Stimulated activated CD4-positive, alpha-beta T cell treated with anti-CD3 and anti-CD28 coated beads, Interleukin-12 subunit alpha, Interleukin-12 subunit beta, amount 100 ng/mL, for 4 hours (primary cell): ENCODE data around the gene FHL5.
"Not testable (repeated sequence)": the region's sequence is repeated elsewhere in the genome, so short reads cannot be mapped to it uniquely, and the experiment has no call there.

Experiments
- DNase-seq: peaks from one replicate; pipeline ENCODE4 v3.0.0-alpha.2; 2020

FHL5 gene

GRCh38 chr6:96562886-96563285 lies at the start of gene FHL5:
Gene FHL5, plus strand, starts transcription at chr6:96563128. Its CDS starts 40,486 bp downstream, at chr6:96603614.
- no peak for DNase-seq

GRCh38 chr6:96520171-96521115 lies 42.5 kb upstream of the FHL5 start:
- no peak for DNase-seq

- DNase-seq = no peak
Observed at GRCh38 chr6:96521306-96521643, 41.7 kb upstream of the FHL5 start.

- DNase-seq = peak; percentile 90
Observed at GRCh38 chr6:96521644-96522464, 41.1 kb upstream of the FHL5 start, which contains the start of gene UFL1. Gene UFL1, plus strand, starts transcription at chr6:96521806. Its CDS starts 68 bp downstream, at chr6:96521874.

- DNase-seq = no peak
Observed at GRCh38 chr6:96522465-96523009, 40.4 kb upstream of the FHL5 start.

GRCh38 chr6:96528193-96528592 lies 34.7 kb upstream of the FHL5 start:
- DNase-seq = no peak

- no peak for DNase-seq
Observed at GRCh38 chr6:96532399-96532798, 30.5 kb upstream of the FHL5 start.

GRCh38 chr6:96537726-96538125 lies 25.2 kb upstream of the FHL5 start:
- DNase-seq = no peak

GRCh38 chr6:96542702-96543101 lies 20.2 kb upstream of the FHL5 start:
- DNase-seq = no peak

- no peak for DNase-seq
Observed at GRCh38 chr6:96545882-96546281, 17.0 kb upstream of the FHL5 start.

GRCh38 chr6:96547654-96548053 lies 15.3 kb upstream of the FHL5 start:
- DNase-seq = no peak

GRCh38 chr6:96554558-96554957 lies 8.4 kb upstream of the FHL5 start:
- no peak for DNase-seq

GRCh38 chr6:96559740-96560139 lies 3.2 kb upstream of the FHL5 start:
- DNase-seq = not testable (repeated sequence)

GRCh38 chr6:96563853-96564252 lies 925 bp downstream of the FHL5 start:
- no peak for DNase-seq

GRCh38 chr6:96570053-96570452 lies 7.1 kb downstream of the FHL5 start:
- DNase-seq = no peak

- no peak for DNase-seq
Observed at GRCh38 chr6:96571551-96571950, 8.6 kb downstream of the FHL5 start.

GRCh38 chr6:96575359-96575758 lies 12.4 kb downstream of the FHL5 start:
- no peak for DNase-seq

GRCh38 chr6:96576221-96576620 lies 13.3 kb downstream of the FHL5 start:
- DNase-seq = no peak

- DNase-seq = no peak
Observed at GRCh38 chr6:96582021-96582420, 19.1 kb downstream of the FHL5 start.

- DNase-seq = no peak
Observed at GRCh38 chr6:96582436-96582835, 19.5 kb downstream of the FHL5 start.

- no peak for DNase-seq
Observed at GRCh38 chr6:96604420-96604819, 41.5 kb downstream of the FHL5 start.

- DNase-seq = no peak
Observed at GRCh38 chr6:96608074-96608473, 45.1 kb downstream of the FHL5 start.

- no peak for DNase-seq
Observed at GRCh38 chr6:96610019-96610418, 47.1 kb downstream of the FHL5 start.
